NCI-H345 (cell line): ENCODE results near the gene SLC52A3.
"Not testable (repeated sequence)": the region's sequence is repeated elsewhere in the genome, so short reads cannot be mapped to it uniquely, and the experiment has no call there.

Experiments used
- DNase-seq: peaks from one replicate; lab custom pipeline; 2025; lab: John Stamatoyannopoulos, UW

Gene SLC52A3

DNA sequence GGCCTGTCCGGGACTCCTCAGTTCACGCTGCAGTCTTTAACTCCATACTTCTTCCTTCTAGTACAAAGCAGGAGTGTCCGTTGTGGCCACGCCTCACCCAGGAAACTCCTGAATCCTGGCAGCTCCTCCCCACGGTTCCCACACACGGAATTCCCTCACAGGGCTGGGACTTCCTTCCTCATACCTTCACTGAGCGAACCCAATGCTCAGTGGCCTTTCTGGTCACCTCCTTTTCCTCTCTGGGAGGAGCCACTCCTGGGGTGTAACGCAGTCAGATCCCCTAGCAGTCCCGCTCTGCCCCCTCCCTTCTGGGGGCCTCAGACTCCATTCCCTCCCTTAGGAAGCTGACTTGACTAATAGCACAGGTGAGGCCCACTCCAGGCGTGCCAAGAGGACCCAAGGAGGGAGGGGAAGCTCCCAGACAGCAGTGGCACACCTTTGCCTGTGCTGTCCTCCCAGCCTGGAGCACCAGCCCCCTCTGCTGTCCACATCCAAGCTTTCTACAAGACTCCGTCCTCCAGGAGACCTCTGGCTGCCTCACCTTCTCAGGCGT, at the start of gene SLC52A3:
Gene SLC52A3 (minus strand): TSS at position 75 of the 553 bp plus-strand sequence. CDS start 2,726 bp downstream, outside the sequence.
- no peak for DNase-seq

GRCh38 chr20:815914-816606, 47.8 kb upstream of the SLC52A3 start:
- DNase-seq, result peak; percentile 71

DNA sequence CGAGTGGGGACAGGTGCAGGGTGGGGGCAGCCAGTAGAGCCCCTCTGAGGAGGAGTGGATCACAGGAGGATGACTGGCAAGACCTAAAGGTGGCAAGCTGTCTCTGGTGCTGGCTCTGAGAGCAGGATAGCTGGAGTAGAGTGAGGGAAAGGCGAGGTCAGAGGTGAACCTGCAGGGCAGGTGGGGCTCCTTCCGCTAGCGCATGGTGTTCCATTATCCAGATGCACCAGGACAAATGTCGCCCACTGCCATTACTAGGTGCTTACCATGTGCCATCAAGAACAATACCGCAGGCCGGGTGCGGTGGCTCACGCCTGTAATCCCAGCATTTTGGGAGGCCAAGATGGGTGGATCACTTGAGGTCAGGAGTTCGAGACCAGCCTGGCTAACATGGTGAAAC, 46.9 kb upstream of the SLC52A3 start:
- DNase-seq, result no peak

GRCh38 chr20:813390-813789, 45.1 kb upstream of the SLC52A3 start:
- DNase-seq, result no peak

DNA sequence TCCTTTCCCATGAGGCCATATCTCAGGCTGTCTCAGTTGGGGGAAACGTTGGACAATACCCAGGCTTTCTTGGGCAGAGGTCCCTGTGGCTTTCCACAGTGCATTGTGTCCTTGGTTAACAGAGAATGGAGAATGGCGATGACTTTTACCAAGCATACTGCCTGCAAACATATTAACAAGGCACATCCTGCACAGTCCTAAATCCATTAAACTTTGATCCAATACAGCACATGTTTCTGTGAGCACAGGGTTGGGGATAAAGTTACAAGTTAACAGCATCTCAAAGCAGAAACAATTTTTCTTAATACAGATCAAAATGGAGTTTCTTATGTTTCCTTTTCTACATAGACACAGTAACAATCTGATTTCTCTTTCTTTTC, 44.1 kb upstream of the SLC52A3 start:
- DNase-seq, result not testable (repeated sequence)

DNA sequence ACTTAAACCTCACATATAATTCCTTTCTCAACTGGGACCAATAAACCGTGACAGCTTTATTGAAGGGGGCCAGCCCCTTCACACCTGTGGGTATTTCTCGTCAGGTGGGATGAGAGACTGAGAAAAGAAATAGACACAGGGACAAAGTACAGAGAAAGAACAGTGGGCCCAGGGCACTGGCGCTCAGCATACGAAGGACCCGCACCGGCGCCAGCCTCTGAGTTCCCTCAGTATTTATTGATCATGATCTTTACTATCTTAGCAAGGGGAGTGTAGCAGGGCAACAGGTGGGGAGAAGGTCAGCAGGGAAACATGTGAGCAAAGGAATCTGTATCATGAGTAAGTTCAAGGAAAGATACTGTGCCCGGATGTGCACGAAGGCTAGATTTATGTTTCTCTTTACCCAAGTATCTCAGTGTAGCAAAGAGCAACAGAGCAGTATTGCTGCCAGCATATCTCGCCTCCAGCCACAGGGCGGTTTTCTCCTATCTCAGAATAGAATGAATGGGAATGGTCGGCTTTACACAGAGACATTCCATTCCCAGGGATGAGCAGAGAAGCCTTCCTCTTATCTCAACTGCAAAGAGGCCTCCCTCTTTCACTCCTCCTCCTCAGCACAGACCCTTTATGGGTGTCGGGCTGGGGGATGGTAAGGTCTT, 43.6 kb upstream of the SLC52A3 start:
- not testable (repeated sequence) for DNase-seq

DNA sequence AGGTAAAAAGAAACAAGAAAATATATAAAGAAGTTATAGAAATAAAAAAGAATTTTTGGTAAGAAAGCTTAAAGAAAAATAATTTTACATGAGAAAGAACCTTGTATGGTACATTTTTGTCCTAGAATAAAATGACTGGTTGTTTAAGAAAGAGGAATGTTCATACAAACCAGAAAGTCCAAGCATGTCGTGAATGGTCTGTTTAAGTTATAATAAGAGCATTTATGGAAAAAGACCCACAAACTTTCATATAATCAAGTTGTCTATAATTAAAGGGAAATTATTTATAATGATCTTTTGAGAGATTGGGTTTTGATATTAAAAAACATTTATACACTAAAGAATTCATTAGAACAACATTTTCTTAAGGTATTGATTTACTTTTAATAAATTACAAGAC, 37.4 kb upstream of the SLC52A3 start:
- no peak for DNase-seq

- DNase-seq, result no peak
Observed at GRCh38 chr20:801678-802077, 33.4 kb upstream of the SLC52A3 start.

DNA sequence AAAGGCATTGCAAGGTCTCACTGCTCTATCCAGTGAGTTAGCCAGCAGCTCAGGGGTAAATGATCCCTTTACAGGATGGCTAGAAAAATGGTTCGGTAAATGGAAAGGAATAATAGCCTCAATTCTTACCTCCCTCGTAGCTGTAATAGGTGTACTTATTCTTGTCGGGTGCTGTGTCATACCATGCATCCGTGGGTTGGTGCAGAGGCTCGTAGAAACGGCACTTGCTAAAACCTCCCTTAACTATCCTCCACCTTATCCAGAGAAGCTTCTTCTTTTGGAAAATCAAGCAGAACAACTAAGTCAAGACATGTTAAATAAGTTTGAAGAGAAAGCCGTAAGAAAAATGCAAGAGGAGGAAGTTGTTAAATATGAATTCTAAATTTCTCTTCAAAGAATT, 31.7 kb upstream of the SLC52A3 start:
- not testable (repeated sequence) for DNase-seq

DNA sequence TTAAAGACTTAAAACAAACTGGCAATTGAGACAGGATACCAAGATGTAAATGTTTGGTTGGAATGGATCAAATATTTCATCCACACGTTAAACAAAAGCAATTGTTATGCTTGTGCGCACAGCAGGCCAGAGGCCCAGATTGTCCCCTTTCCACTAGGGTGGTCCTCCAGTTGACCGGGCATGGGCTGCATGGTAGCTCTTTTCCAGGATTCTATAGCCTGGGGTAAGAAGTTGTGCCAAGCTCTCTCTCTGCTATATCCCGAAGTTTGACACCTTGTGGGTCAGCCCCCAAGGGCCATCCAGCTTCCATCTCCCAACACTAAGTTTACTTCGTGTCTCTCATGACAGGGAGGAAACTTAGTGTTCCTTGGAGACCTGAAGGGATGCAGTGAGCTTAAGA, 30.4 kb upstream of the SLC52A3 start:
- DNase-seq, result not testable (repeated sequence)

GRCh38 chr20:796921-797320, 28.6 kb upstream of the SLC52A3 start:
- no peak for DNase-seq

DNA sequence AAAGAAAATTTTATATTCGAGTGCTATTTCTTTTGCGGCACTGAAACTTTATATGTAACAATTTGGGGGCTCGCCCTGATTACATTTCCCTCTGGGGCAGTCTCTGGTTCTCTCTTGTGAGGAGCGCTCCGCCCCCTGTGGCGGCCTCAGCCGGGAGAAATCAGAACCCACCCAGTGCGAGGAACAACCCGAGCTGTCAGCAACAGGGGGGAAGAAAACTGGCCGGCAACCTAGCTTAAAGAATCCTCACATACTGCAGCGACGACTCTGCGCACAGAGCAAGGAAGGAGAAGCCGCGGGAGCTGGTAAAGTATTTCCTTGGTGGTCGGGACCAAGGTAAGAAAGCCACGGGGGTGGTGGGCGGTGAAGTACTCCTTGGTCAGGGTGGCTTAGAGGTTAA, 23.9 kb upstream of the SLC52A3 start:
- DNase-seq, result no peak

GRCh38 chr20:791056-791455, 22.8 kb upstream of the SLC52A3 start:
- DNase-seq, result no peak

- DNase-seq, result no peak
Observed at GRCh38 chr20:787825-788224, 19.5 kb upstream of the SLC52A3 start.

GRCh38 chr20:779771-780170, 11.5 kb upstream of the SLC52A3 start:
- DNase-seq, result no peak

GRCh38 chr20:776165-776564, 7.9 kb upstream of the SLC52A3 start:
- DNase-seq, result no peak

- no peak for DNase-seq
Observed at GRCh38 chr20:775679-776135, 7.4 kb upstream of the SLC52A3 start.

DNA sequence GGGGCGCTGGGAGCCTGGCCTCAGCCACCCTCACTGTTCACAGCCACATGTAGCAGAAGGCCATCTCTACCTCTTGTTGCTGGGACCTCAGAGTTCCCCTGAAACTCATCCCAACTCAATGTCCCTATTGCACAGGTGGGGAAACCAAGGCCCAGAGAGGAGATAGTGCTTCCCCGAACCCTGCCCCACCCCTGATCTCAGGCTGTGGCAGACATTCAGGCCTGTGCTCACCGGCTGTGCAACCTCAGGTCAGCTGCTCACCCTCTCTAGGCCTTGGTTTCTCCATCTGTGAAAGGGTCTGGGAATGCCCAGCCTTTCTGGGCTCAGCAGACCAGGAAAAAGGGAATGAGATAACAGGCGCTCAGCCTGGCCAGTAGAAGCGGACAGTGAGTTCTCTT, 6.4 kb upstream of the SLC52A3 start:
- DNase-seq, result no peak

- no peak for DNase-seq
Observed at GRCh38 chr20:774016-774659, 5.8 kb upstream of the SLC52A3 start.

- no peak for DNase-seq
Observed at GRCh38 chr20:772806-773205, 4.5 kb upstream of the SLC52A3 start.

DNA sequence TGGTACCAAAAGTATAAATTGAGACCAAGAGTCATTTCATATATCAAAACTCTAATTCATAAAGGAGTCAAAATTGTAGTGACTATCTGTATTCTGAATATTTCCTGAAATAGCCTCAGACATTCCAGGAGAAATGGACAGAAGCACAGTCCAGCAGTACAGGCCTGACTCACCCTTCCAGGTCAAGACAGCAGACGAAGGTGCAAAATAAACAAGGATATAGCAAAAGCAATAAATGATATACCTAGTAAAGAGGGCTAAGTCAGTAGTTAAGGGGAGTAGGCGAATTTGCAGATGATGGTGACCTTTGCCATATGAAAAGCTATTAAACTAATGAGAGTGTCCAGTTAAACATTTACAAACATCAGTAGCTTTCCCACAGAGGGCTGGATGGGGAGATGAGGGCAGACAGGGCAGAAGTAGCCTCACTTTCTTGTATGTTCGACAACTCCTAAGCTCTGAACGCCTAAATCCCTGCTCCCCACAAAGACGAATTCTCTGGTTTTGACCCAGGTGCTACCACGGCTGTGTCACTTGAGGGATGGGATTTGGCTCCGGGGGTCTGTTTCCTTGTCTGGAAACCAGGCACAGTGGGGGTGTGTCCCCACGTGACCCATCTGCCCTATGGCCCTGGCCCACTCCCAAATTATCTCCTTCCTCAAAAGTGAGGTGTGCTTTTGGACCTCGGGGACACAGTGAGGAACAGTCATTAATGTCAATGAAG, 3.6 kb upstream of the SLC52A3 start:
- DNase-seq, result no peak

- no peak for DNase-seq
Observed at GRCh38 chr20:770691-771090, 2.4 kb upstream of the SLC52A3 start.
